HepG2 (cell line): Measurements from ENCODE around the gene ZKSCAN1. TPM values are rescaled to one million over a fixed set of nuclear protein-coding genes. Genes with fewer than 3 reads are reported as not detected.

Experiments used
- ATAC-seq: fragments of 200-7000 bp; cut with Tn5 transposase; 3 replicates; pipeline ENCODE4 v1.9.1; 2020; ENCODE audit warnings: mild to moderate bottlenecking, moderate library complexity
- BruUV-seq: library from RNA; stranded (reverse); fragments of 400-500 nt; replicated peaks from 2 replicates; lab custom pipeline; 2021; lab: Mats Ljungman, UMichigan
- CTCF ChIA-PET: fragments of 300-600 bp; formaldehyde crosslinking; extraction: SDS; loops from one replicate; lab custom pipeline; 2021; ENCODE audit warnings: low total read pairs, inconsistent platforms, low intra/inter-chr PET ratio; lab: Yijun Ruan, JAX
- POLR2A ChIA-PET: fragments of 350-600 bp; sonication (Branson Sonifier 250); formaldehyde crosslinking; loops from one replicate; lab custom pipeline; 2020; ENCODE audit warnings: antibody characterized with exemption, inconsistent platforms; lab: Yijun Ruan, JAX
- DNase-seq: peaks from one replicate; pipeline ENCODE4 v3.0.0-alpha.2; 2015; ENCODE audit warnings: low spot score
- FAIRE-seq: peaks from 3 replicates; lab custom pipeline; 2011; peaks lifted over from hg19 to GRCh38; lab: Jason Lieb, UNC
- H2AFZ ChIP-seq: one replicate; pipeline ENCODE4 v1.6.1; 2011; ENCODE audit warnings: low read length, inconsistent platforms
- H3K27ac ChIP-seq: fragments of 300-600 bp; 3 replicates; pipeline ENCODE4 v1.8.0; 2011; ENCODE audit warnings: mixed run types, mild to moderate bottlenecking, mixed read lengths, low read length, inconsistent platforms; ENCODE audit not compliant: insufficient read depth; ENCODE audit errors: extremely low read length
- H3K27me3 ChIP-seq, 2 experiments: fragments of 200-600 bp in 1 of 2; 2 replicates in 1 of 2; 3 replicates in 1 of 2; pipeline versions ENCODE4 v1.6.0 to v1.8.0; 2011; ENCODE audit warnings: low read length in 2 of 2, mild to moderate bottlenecking in 2 of 2, moderate library complexity in 2 of 2, inconsistent platforms in 1 of 2; ENCODE audit not compliant: insufficient read depth in 2 of 2, control insufficient read depth in 1 of 2
- H3K36me3 ChIP-seq, 2 experiments: fragments of 200-600 bp in 1 of 2; replicated peaks in 1 of 2; 2 replicates in 1 of 2; 3 replicates in 1 of 2; pipeline versions ENCODE4 v1.5.1 to v1.8.0; 2011; ENCODE audit warnings: low read length in 2 of 2, inconsistent platforms in 1 of 2; ENCODE audit not compliant: insufficient read depth in 2 of 2, control insufficient read depth in 1 of 2
- H3K4me1 ChIP-seq: 2 replicates; pipeline ENCODE4 v1.5.1; 2012; ENCODE audit warnings: low read length, inconsistent platforms; ENCODE audit not compliant: insufficient read depth
- H3K4me2 ChIP-seq: 2 replicates; pipeline ENCODE4 v1.6.0; 2011; ENCODE audit warnings: low read depth, low read length, inconsistent platforms
- H3K4me3 ChIP-seq, 3 experiments: fragments of 200-600 bp in 1 of 3; sonication (generic), shearing (Covaris generic) in 1 of 3; replicated peaks in 1 of 3; 2 replicates each; pipeline ENCODE4 v1.5.1; 2011 to 2016; ENCODE audit warnings: low read length in 3 of 3, inconsistent platforms in 2 of 3, low read depth in 2 of 3, mild to moderate bottlenecking in 2 of 3, control low read depth in 1 of 3, mixed read lengths in 1 of 3; ENCODE audit not compliant: insufficient read depth in 1 of 3
- H3K79me2 ChIP-seq: one replicate; pipeline ENCODE4 v1.6.1; 2011; ENCODE audit warnings: low read length, inconsistent platforms; ENCODE audit not compliant: insufficient read depth
- H3K9ac ChIP-seq: 2 replicates; pipeline ENCODE4 v1.6.0; 2011; ENCODE audit warnings: mild to moderate bottlenecking, low read depth, low read length, inconsistent platforms; ENCODE audit not compliant: insufficient read depth
- H3K9me3 ChIP-seq: 2 replicates; pipeline ENCODE4 v1.5.1; 2012; ENCODE audit warnings: mild to moderate bottlenecking, low read length
- H4K20me1 ChIP-seq: 2 replicates; pipeline ENCODE4 v1.6.0; 2011; ENCODE audit warnings: inconsistent platforms, mild to moderate bottlenecking, low read length, moderate library complexity; ENCODE audit not compliant: insufficient read depth
- ETV6 ChIP-seq: sonication (generic); formaldehyde crosslinking; conservative IDR thresholded peaks from 2 replicates; pipeline ENCODE4 v1.4.0; 2020; ENCODE audit warnings: missing genetic modification reagents
- JUNB ChIP-seq: sonication (generic); formaldehyde crosslinking; IDR thresholded peaks from 2 replicates; pipeline ENCODE4 v1.8.0; 2022; ENCODE audit warnings: missing genetic modification reagents, mild to moderate bottlenecking, borderline replicate concordance
- POLR2A ChIP-seq, 2 experiments: IDR thresholded peaks; 2 replicates each; pipeline ENCODE4 v1.6.1; 2011; ENCODE audit warnings: low read depth in 2 of 2, low read length in 2 of 2, mild to moderate bottlenecking in 1 of 2, moderate library complexity in 1 of 2; ENCODE audit not compliant: insufficient read depth in 1 of 2
- POLR2G ChIP-seq: fragments of 200-400 bp; formaldehyde crosslinking; IDR thresholded peaks from 2 replicates; pipeline ENCODE4 v1.6.1; 2018; ENCODE audit warnings: mild to moderate bottlenecking, low read depth, low read length, moderate library complexity
- RARA ChIP-seq: IDR thresholded peaks from 2 replicates; pipeline ENCODE4 v1.6.1; 2016; ENCODE audit warnings: missing genetic modification reagents, missing compliant biosample characterization
- RBFOX2 ChIP-seq: fragments of 200-400 bp; formaldehyde crosslinking; IDR thresholded peaks from 2 replicates; pipeline ENCODE4 v1.6.1; 2017; ENCODE audit warnings: low read depth, mild to moderate bottlenecking, low read length
- RBM22 ChIP-seq: fragments of 200-400 bp; formaldehyde crosslinking; optimal IDR thresholded peaks from 2 replicates; pipeline ENCODE3; 2017; ENCODE audit warnings: mild to moderate bottlenecking, low read length, moderate library complexity
- SRSF1 ChIP-seq: fragments of 200-400 bp; formaldehyde crosslinking; optimal IDR thresholded peaks from 2 replicates; pipeline ENCODE3; 2017; ENCODE audit warnings: mild to moderate bottlenecking, low read depth, low read length, moderate library complexity
- ZNF225 ChIP-seq: sonication (generic); formaldehyde crosslinking; IDR thresholded peaks from 2 replicates; pipeline ENCODE4 v1.4.0; 2020; ENCODE audit warnings: mild to moderate bottlenecking, missing genetic modification reagents
- ZNF264 ChIP-seq: sonication (generic); formaldehyde crosslinking; IDR thresholded peaks from 2 replicates; pipeline ENCODE4 v1.4.0; 2020; ENCODE audit warnings: missing genetic modification reagents
- ZNF350 ChIP-seq: sonication (generic); formaldehyde crosslinking; IDR thresholded peaks from 2 replicates; pipeline ENCODE4 v1.4.0; 2020; ENCODE audit warnings: mild to moderate bottlenecking, low read depth, missing genetic modification reagents, borderline replicate concordance
- ZNF430 ChIP-seq: sonication (generic); formaldehyde crosslinking; IDR thresholded peaks from 2 replicates; pipeline ENCODE4 v1.9.0; 2021; ENCODE audit warnings: mild to moderate bottlenecking, missing genetic modification reagents
- ZNF788 ChIP-seq: sonication (generic); formaldehyde crosslinking; IDR thresholded peaks from 2 replicates; pipeline ENCODE4 v1.5.0; 2020; ENCODE audit warnings: mild to moderate bottlenecking, missing genetic modification reagents, borderline replicate concordance
- WGBS: methylation state at CpG from one replicate; pipeline ENCODE4 v1.1.6; 2017; ENCODE audit warnings: low lambda C conversion rate; 5-methylcytosine and 5-hydroxymethylcytosine counted together
- in situ Hi-C: cut with HindIII; loops from 2 replicates; pipeline ENCODE4 v1.10.0; 2017; ENCODE audit warnings: low pct_unique_long_range_greater_than_20kb; ENCODE audit not compliant: extremely low pct_ligation_motif_present
- intact Hi-C: fragments of 100-400 bp; cut with micrococcal nuclease; formaldehyde crosslinking; loops from one replicate; pipeline ENCODE4 v1.10.0; 2022; ENCODE audit not compliant: unreplicated experiment
- polyA plus RNA-seq, 8 experiments: library from polyadenylated mRNA; depleted of rRNA in 3 of 8; stranded (reverse) in 7 of 8; unstranded in 1 of 8; fragments of >200 nt; fragmentation: Illumina TruSeq in 4 of 8; extraction: Trizol in 4 of 8; gene quantifications; 2 replicates each; pipeline versions ENCODE4 v1.2.1 to v1.2.3, GENCODE V29; 2011 to 2016; ENCODE audit warnings: low read depth in 4 of 8, missing spikeins in 1 of 8, mixed read lengths in 1 of 8; ENCODE audit not compliant: insufficient read depth in 1 of 8
- total RNA-seq, 5 experiments: library from RNA; depleted of rRNA; stranded (reverse); fragments of >200 nt; fragmentation: Illumina TruSeq; extraction: Trizol; gene quantifications; 2 replicates each; pipeline ENCODE4 v1.2.3, GENCODE V29; 2016; ENCODE audit warnings: low read depth in 1 of 5
- TF ChIP-seq, protein P1 (sequence below), 2 experiments: fragments of 450-650 bp in 1 of 2; sonication (generic) in 1 of 2; formaldehyde crosslinking; IDR thresholded peaks; 2 replicates each; pipeline versions ENCODE4 v1.5.0 to v1.8.0; 2020 to 2022; ENCODE audit warnings: mild to moderate bottlenecking in 1 of 2, missing genetic modification reagents in 1 of 2
- TF ChIP-seq, protein P2 (sequence below): sonication (generic); formaldehyde crosslinking; IDR thresholded peaks from 2 replicates; pipeline ENCODE4 v1.5.0; 2020; ENCODE audit warnings: mild to moderate bottlenecking, missing genetic modification reagents

Gene ZKSCAN1
- total and polyA plus RNA-seq, 2 of the 13 experiments (the other 11 are each of a cell fraction or from before 2014, with no cell fraction given), result 46.4 to 60.6 TPM

DNA sequence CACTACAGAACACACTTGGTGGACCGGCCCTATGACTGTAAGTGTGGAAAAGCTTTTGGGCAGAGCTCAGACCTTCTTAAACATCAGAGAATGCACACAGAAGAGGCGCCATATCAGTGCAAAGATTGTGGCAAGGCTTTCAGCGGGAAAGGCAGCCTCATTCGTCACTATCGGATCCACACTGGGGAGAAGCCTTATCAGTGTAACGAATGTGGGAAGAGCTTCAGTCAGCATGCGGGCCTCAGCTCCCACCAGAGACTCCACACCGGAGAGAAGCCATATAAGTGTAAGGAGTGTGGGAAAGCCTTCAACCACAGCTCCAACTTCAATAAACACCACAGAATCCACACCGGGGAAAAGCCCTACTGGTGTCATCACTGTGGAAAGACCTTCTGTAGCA, 48.8 kb downstream of the ZKSCAN1 start:
- Histone ChIP-seq H3K9ac (no peak overlapping the region), H3K27ac (no peak overlapping the region), H3K9me3 (no peaks in the 10 kb centered on the region), H3K4me3 (no peak overlapping the region), H3K27me3 (no peaks in the 10 kb centered on the region), H2AFZ (no peak overlapping the region), H3K4me1 (peaks cover 14% of the 10 kb centered on the region), H3K79me2 (no peaks in the 10 kb centered on the region), H3K36me3 (peaks cover 6 to 24% of the 10 kb centered on the region in 2 experiments), H4K20me1 (no peaks in the 10 kb centered on the region), H3K4me2 (no peak overlapping the region)
- TF ChIP-seq ETV6 (CRISPR knock-in tag), result no peak
- TF ChIP-seq, protein P1, sequence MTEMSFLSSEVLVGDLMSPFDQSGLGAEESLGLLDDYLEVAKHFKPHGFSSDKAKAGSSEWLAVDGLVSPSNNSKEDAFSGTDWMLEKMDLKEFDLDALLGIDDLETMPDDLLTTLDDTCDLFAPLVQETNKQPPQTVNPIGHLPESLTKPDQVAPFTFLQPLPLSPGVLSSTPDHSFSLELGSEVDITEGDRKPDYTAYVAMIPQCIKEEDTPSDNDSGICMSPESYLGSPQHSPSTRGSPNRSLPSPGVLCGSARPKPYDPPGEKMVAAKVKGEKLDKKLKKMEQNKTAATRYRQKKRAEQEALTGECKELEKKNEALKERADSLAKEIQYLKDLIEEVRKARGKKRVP (CRISPR knock-in tag; IDR thresholded peaks at IDR 0.05), result no peak
- TF ChIP-seq ZNF225 (CRISPR knock-in tag), result no peak
- 0 out of 4 replicates have a peak, but pooled peaks of 1 of the 2 experiments have one; percentile 4 for TF ChIP-seq POLR2A (IDR thresholded peaks at IDR 0.05; ENCODE audit: insufficient read depth in 1 of 2, low read depth in 2 of 2, low read length in 2 of 2)
- 0 out of 2 replicates have a peak, but pooled peaks have one; percentile 21 for TF ChIP-seq RBFOX2
- peak; percentile 3; the same call in 1 of the 3 replicates for ATAC-seq
- no peak for DNase-seq
- ChIA-PET CTCF (no interaction called here), POLR2A (interaction anchor here (1.5 to 1.6 kb wide), 2 partner anchors 11 to 15 kb away, joined by 4 to 7 read pairs; no protein-coding TSS in a partner anchor)
- intact Hi-C loops (no loop called here), in situ Hi-C loops (no loop called here)
- no peak for FAIRE-seq
- TSS peak; percentile 54 for BruUV-seq
- 96% methylated on average over 9 of the region's 9 CpGs for WGBS

DNA sequence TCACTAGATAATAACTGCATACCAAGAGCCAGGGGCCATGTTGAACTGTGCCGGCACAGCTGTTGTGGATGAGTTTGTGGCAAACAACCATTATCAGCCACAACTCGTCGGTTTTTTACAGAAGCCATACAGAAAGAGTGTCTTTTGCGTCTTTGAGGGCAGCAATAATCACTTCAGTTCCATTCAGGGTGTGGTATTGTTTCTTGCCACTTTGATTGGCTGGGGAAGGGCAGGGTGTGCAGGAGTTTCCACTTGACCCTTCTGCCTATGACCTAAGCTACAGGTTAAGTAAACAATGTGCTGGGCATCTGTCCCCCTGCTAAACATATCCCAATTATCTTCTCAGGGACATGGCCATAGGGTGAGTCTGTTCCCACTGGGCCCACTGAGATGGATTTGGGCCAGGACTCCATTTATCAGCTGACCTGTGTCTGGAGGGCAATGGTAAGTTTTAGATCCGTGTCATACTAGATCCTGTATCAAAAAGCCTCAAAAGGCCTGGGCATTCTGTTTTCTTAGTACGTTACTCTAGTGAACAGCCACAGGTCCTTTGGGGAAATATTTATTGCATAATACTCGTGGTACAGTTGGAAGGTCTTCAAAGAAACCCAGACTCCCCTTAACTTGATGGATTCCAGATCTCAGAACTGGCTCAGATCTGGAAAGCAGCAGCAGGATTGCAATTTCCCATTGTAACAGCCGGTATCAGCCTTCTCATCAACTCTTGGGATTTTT, 50.2 kb downstream of the ZKSCAN1 start:
- Histone ChIP-seq H4K20me1 (no peaks in the 10 kb centered on the region), H2AFZ (no peak overlapping the region), H3K36me3 (peaks cover 7 to 31% of the 10 kb centered on the region in 2 experiments), H3K4me2 (no peak overlapping the region), H3K4me1 (peaks cover 14% of the 10 kb centered on the region), H3K27ac (no peak overlapping the region), H3K79me2 (no peaks in the 10 kb centered on the region), H3K4me3 (no peak overlapping the region), H3K27me3 (no peaks in the 10 kb centered on the region), H3K9me3 (no peaks in the 10 kb centered on the region), H3K9ac (no peak overlapping the region)
- intact Hi-C loops (loop anchor here (1.0 kb wide), 1 partner anchor 9 kb away; no protein-coding TSS in a partner anchor), in situ Hi-C loops (no loop called here)
- ChIA-PET CTCF (no interaction called here), POLR2A (interaction anchor here (0.8 kb wide), 1 partner anchor 13 kb away, joined by 3 read pairs; no protein-coding TSS in a partner anchor)
- FAIRE-seq (peak; percentile 57), DNase-seq (no peak), ATAC-seq (peak; percentile 22)
- WGBS, result 75% methylated on average over 8 of the region's 8 CpGs
- no TSS peak for BruUV-seq
- no peak for TF ChIP-seq ZNF788 (CRISPR knock-in tag)
- TF ChIP-seq ZNF430, result no peak
- no peak for TF ChIP-seq ZNF350 (CRISPR knock-in tag)
- peak; percentile 51; the same call in 1 of the 2 replicates for TF ChIP-seq POLR2G
- TF ChIP-seq ZNF264 (CRISPR knock-in tag), result no peak
- TF ChIP-seq JUNB (CRISPR knock-in tag), result no peak
- TF ChIP-seq SRSF1, result no peak
- peak; percentile 16 for TF ChIP-seq RBM22
- TF ChIP-seq RARA (CRISPR knock-in tag), result 0 out of 2 replicates have a peak, but pooled peaks have one; percentile 8
- TF ChIP-seq, protein P2, sequence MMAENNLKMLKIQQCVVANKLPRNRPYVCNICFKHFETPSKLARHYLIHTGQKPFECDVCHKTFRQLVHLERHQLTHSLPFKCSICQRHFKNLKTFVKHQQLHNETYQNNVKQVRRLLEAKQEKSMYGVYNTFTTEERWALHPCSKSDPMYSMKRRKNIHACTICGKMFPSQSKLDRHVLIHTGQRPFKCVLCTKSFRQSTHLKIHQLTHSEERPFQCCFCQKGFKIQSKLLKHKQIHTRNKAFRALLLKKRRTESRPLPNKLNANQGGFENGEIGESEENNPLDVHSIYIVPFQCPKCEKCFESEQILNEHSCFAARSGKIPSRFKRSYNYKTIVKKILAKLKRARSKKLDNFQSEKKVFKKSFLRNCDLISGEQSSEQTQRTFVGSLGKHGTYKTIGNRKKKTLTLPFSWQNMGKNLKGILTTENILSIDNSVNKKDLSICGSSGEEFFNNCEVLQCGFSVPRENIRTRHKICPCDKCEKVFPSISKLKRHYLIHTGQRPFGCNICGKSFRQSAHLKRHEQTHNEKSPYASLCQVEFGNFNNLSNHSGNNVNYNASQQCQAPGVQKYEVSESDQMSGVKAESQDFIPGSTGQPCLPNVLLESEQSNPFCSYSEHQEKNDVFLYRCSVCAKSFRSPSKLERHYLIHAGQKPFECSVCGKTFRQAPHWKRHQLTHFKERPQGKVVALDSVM (CRISPR knock-in tag), result no peak
- peak in 1 of 2 experiments; percentile 32; a peak in 1 of 4 replicates for TF ChIP-seq POLR2A (IDR thresholded peaks at IDR 0.05; ENCODE audit: insufficient read depth in 1 of 2, low read depth in 2 of 2, low read length in 2 of 2)
